OCI-LY7 (cell line): ENCODE data around the gene CBFA2T3. TPM values are rescaled to one million over a fixed set of nuclear protein-coding genes. Genes with fewer than 3 reads are reported as not detected.

Source experiments
- BruUV-seq: library from RNA; stranded (reverse); fragments of 400-500 nt; replicated peaks from 2 replicates; lab custom pipeline; 2021; lab: Mats Ljungman, UMichigan
- CTCF ChIA-PET: fragments of 300-600 bp; sonication (Branson Sonifier 250); formaldehyde crosslinking; loops from one replicate; lab custom pipeline; 2022; ENCODE audit warnings: antibody characterized with exemption; ENCODE audit not compliant: unreplicated experiment; lab: Charles Lee
- POLR2A ChIA-PET: fragments of 300-600 bp; sonication (Branson Sonifier 250); formaldehyde crosslinking; loops from one replicate; lab custom pipeline; 2022; ENCODE audit warnings: antibody characterized with exemption; lab: Charles Lee
- DNase-seq: peaks from one replicate; pipeline ENCODE4 v3.0.0-alpha.2; 2015; ENCODE audit warnings: low spot score
- H2AFZ ChIP-seq: fragments of 200-600 bp; sonication (generic), shearing (Covaris generic); 2 replicates; pipeline ENCODE4 v1.6.1; 2014; ENCODE audit warnings: mild to moderate bottlenecking, antibody characterized with exemption, low read length, moderate library complexity
- H3K27ac ChIP-seq: fragments of 200-600 bp; sonication (generic); 2 replicates; pipeline ENCODE4 v1.5.1; 2014; ENCODE audit warnings: mixed run types, low read depth, mild to moderate bottlenecking, moderate library complexity, low read length, inconsistent platforms; ENCODE audit not compliant: poor library complexity, severe bottlenecking
- H3K36me3 ChIP-seq: fragments of 200-600 bp; sonication (generic); 2 replicates; pipeline ENCODE4 v1.6.1; 2014; ENCODE audit warnings: mild to moderate bottlenecking, antibody characterized with exemption, low read length, moderate library complexity, mixed read lengths; ENCODE audit not compliant: insufficient read depth
- H3K4me1 ChIP-seq: fragments of 200-600 bp; sonication (generic); 2 replicates; pipeline ENCODE4 v1.5.1; 2014; ENCODE audit warnings: mild to moderate bottlenecking, low read length; ENCODE audit not compliant: insufficient read depth, poor library complexity, severe bottlenecking
- H3K4me2 ChIP-seq: fragments of 200-600 bp; sonication (generic); 2 replicates; pipeline ENCODE4 v1.6.1; 2014; ENCODE audit warnings: mild to moderate bottlenecking, low read length
- H3K4me3 ChIP-seq: fragments of 200-600 bp; sonication (generic); 2 replicates; pipeline ENCODE4 v1.5.1; 2014; ENCODE audit warnings: mild to moderate bottlenecking, low read depth, low read length; ENCODE audit not compliant: poor library complexity, severe bottlenecking
- H3K79me2 ChIP-seq: fragments of 200-600 bp; sonication (generic); 2 replicates; pipeline ENCODE4 v1.6.1; 2016; ENCODE audit warnings: low read depth, mild to moderate bottlenecking, low read length, moderate library complexity, mixed read lengths; ENCODE audit not compliant: insufficient read depth
- H3K9me2 ChIP-seq: fragments of 200-600 bp; sonication (generic); 2 replicates; pipeline ENCODE4 v1.6.1; 2016; ENCODE audit warnings: mild to moderate bottlenecking, low read length, mixed read lengths; ENCODE audit not compliant: insufficient read depth
- H3K9me3 ChIP-seq: fragments of 200-600 bp; sonication (generic); 2 replicates; pipeline ENCODE4 v1.6.1; 2014; ENCODE audit warnings: mild to moderate bottlenecking, mixed run types, low read length, mixed read lengths
- H4K20me1 ChIP-seq: fragments of 200-600 bp; sonication (generic); 2 replicates; pipeline ENCODE4 v1.6.1; 2014; ENCODE audit warnings: mild to moderate bottlenecking, antibody characterized with exemption, low read length, moderate library complexity, mixed read lengths; ENCODE audit not compliant: insufficient read depth
- EZH2phosphoT487 ChIP-seq: fragments of 200-600 bp; sonication (generic); IDR thresholded peaks from 2 replicates; pipeline ENCODE4 v1.6.1; 2018; ENCODE audit warnings: low read depth, borderline replicate concordance, mild to moderate bottlenecking, mixed run types, antibody characterized with exemption, low read length, moderate library complexity, mixed read lengths
- intact Hi-C: fragments of 100-400 bp; cut with micrococcal nuclease; formaldehyde crosslinking; loops from one replicate; pipeline ENCODE4 v1.10.0; 2022; ENCODE audit not compliant: unreplicated experiment
- total RNA-seq, 2 experiments: library from RNA; depleted of rRNA in 1 of 2; stranded (reverse); fragments of >200 nt in 1 of 2; shearing (Covaris generic) in 1 of 2; gene quantifications; 2 replicates each; pipeline ENCODE4 v1.2.3, GENCODE V29; 2014 to 2022
- TF ChIP-seq, protein P1 (sequence below): fragments of 200-600 bp; sonication (generic); conservative IDR thresholded peaks from 2 replicates; pipeline ENCODE4 v1.5.1; 2014; ENCODE audit warnings: mild to moderate bottlenecking, antibody characterized with exemption, low read length, moderate library complexity, mixed read lengths

Gene CBFA2T3
- total RNA-seq, 2 experiments from 2014 or later = 1.1 to 48.0 TPM

DNA sequence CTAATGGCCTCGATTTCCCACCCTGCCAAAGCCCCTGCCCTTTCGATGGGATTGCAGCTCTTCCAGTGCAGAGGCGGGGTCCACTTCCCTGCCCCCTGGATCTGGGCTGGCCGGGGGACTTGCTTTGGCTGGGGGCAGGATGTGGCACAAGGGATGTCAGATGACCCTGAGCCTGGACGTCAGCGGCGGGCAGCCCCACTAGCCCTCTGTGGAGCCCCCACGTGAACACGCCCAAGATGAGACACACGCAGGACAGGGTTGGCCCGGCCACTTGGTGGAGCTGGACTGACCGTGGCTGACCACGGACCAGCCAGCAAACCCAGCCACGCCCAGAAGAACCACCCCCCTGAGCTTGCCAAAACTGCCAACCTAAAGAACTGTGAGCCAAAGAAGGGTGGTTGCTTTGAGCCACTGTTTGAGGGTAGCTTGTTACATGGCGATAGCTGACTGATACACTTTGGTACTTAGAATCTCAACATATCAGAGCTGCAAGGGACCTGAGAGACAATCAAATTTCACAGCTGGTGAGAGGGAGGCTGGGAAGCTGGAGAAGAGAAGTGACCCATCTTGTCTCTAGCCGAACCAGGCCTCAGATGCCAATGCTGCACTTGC, 63.9 kb downstream of the CBFA2T3 start:
- H3K4me1 ChIP-seq = peaks cover 8% of the 10 kb centered on the region
- ChIA-PET CTCF (no interaction called here), POLR2A (no interaction called here)
- BruUV-seq = no TSS peak
- peaks cover 5% of the 10 kb centered on the region; the same call in 1 of the 2 replicates for H3K36me3 ChIP-seq
- H3K9me3 ChIP-seq = no peaks in the 10 kb centered on the region
- H4K20me1 ChIP-seq = no peaks in the 10 kb centered on the region
- no peak overlapping the region for H2AFZ ChIP-seq
- DNase-seq = no peak
- H3K79me2 ChIP-seq = no peaks in the 10 kb centered on the region
- no peak overlapping the region for H3K4me3 ChIP-seq
- TF ChIP-seq, protein P1, sequence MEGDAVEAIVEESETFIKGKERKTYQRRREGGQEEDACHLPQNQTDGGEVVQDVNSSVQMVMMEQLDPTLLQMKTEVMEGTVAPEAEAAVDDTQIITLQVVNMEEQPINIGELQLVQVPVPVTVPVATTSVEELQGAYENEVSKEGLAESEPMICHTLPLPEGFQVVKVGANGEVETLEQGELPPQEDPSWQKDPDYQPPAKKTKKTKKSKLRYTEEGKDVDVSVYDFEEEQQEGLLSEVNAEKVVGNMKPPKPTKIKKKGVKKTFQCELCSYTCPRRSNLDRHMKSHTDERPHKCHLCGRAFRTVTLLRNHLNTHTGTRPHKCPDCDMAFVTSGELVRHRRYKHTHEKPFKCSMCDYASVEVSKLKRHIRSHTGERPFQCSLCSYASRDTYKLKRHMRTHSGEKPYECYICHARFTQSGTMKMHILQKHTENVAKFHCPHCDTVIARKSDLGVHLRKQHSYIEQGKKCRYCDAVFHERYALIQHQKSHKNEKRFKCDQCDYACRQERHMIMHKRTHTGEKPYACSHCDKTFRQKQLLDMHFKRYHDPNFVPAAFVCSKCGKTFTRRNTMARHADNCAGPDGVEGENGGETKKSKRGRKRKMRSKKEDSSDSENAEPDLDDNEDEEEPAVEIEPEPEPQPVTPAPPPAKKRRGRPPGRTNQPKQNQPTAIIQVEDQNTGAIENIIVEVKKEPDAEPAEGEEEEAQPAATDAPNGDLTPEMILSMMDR = no peak
- no peak for TF ChIP-seq EZH2phosphoT487
- H3K9me2 ChIP-seq = no peaks in the 10 kb centered on the region
- H3K4me2 ChIP-seq = no peak overlapping the region
- no peak overlapping the region for H3K27ac ChIP-seq
- intact Hi-C loops = no loop called here

DNA sequence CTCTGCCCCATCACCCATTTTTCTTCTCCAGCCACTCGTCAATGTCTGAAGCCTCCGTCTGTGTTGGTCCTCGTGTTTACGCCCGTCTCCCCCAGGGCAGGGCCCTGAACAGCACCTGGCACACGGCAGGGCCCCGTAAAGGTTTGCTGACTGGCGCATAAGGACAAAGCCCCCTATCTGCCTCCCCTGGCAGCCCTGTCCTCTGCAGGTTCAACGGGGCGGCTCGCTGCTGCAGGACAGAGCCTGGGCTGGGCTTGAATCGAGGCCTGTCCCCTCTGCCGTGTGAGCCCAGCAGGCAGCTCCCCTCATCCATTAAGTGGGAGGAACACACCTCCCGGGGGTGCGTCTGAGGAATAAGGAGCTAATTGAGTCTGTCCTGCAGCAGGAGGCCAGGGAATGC, 64.5 kb downstream of the CBFA2T3 start:
- intact Hi-C loops = no loop called here
- ChIA-PET POLR2A (no interaction called here), CTCF (no interaction called here)
- DNase-seq = no peak
- Histone ChIP-seq H3K36me3 (peaks cover 5% of the 10 kb centered on the region; the same call in 1 of the 2 replicates), H3K4me3 (no peak overlapping the region), H3K9me3 (no peaks in the 10 kb centered on the region), H3K79me2 (no peaks in the 10 kb centered on the region), H3K9me2 (no peaks in the 10 kb centered on the region), H3K4me2 (no peak overlapping the region), H3K4me1 (peaks cover 8% of the 10 kb centered on the region), H3K27ac (no peak overlapping the region), H4K20me1 (no peaks in the 10 kb centered on the region), H2AFZ (no peak overlapping the region)
- TF ChIP-seq, protein P1 = no peak
- BruUV-seq = no TSS peak

DNA sequence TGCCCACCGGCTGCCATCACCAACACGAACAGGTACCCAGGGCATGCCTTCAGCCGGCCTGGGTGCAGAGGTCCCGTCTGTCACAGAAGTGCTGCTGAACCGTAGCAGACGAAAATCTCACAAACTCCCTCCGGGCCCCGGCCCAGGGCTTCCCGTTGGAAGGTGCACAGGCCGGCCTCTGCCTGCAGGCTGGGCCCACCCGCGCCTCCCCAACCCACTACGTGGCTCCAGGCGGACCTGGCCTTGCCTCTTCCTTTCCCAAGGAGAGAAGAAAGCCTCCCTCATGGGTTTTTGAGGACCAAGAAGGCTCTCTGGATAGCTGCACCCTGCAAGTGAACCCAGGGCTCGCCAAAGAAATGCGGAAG, 65.1 kb downstream of the CBFA2T3 start:
- Histone ChIP-seq H3K4me3 (no peak overlapping the region), H3K36me3 (peaks cover 5% of the 10 kb centered on the region; the same call in 1 of the 2 replicates), H4K20me1 (no peaks in the 10 kb centered on the region), H3K4me2 (no peak overlapping the region), H3K9me2 (no peaks in the 10 kb centered on the region), H3K79me2 (no peaks in the 10 kb centered on the region), H3K9me3 (no peaks in the 10 kb centered on the region), H3K4me1 (peaks cover 8% of the 10 kb centered on the region), H3K27ac (no peak overlapping the region), H2AFZ (no peak overlapping the region)
- intact Hi-C loops = no loop called here
- ChIA-PET POLR2A (no interaction called here), CTCF (no interaction called here)
- no TSS peak for BruUV-seq
- no peak for TF ChIP-seq EZH2phosphoT487
- TF ChIP-seq, protein P1 = no peak
- DNase-seq = no peak
